Stimulated activated naive CD4-positive, alpha-beta T cell (primary cell): Measurements from ENCODE around the gene ICA1.
"Not testable (repeated sequence)": the region's sequence is repeated elsewhere in the genome, so short reads cannot be mapped to it uniquely, and the experiment has no call there.

Source experiments
- DNase-seq, 6 experiments: peaks; one replicate each; lab custom pipeline; 2025; lab: John Stamatoyannopoulos, UW

The ICA1 gene

DNA sequence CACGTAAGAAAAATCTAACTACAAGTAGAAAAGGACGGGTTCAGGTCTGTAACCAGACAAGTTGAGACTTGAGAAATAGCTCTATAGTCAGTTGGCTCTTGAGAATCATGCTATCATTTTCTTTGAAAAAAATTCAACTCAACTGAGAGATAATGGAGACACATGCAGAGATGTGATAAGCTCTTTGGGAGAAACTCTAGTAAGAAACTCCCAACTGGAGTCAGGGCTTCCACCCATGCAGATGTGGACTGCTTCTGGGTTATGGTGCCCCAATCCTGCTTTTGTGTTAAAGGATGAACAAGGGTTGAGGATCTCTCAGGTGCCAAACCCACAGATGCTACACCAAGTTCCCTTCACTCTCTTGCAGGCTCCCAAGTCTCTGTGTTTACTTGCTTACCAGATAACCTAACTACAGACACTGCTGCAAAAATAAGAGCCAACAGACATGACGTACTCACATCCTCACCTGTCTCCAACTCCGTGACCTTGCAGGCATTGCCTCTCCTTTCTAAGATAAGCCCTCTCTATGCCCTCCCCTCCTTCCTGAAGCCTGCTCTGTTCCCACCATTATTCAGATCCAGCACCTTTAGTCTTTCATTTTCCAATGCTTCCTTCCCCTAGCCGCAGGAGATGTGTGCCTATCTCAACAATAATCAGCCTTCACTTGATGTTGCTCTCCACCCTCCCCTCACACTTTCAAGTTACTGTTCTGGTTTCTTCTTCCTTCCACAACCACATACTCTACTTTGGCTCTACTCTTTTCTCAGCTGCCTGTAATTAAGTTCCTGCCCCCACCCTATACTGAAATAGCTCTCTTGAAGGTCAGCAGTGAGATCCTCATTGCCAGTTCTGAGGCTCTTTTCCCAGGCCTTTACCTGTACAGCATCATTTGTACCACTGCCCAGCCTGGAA is 130.0 kb downstream of the ICA1 start:
- DNase-seq, result peak; percentile 20 to 91 (median 57)

DNA sequence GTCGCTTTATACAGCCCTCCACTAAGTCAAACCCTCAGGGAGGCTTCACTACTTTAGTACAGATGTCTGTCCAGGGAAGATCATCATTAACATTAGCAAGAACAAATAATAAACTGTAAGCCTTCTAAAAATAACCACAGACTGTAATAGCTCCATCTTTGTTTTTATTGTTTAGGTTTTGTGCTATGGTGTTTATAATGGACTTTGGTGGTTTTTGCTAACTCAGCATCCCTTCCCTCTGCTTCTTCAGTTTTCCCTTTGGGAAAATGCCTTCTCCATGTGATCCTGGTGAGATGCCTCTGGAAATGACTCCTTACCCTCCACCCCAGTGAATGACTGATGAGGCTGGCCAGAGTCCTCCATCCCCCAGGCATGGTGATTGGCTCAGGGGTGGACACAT is 131.3 kb downstream of the ICA1 start:
- DNase-seq, result no peak

DNA sequence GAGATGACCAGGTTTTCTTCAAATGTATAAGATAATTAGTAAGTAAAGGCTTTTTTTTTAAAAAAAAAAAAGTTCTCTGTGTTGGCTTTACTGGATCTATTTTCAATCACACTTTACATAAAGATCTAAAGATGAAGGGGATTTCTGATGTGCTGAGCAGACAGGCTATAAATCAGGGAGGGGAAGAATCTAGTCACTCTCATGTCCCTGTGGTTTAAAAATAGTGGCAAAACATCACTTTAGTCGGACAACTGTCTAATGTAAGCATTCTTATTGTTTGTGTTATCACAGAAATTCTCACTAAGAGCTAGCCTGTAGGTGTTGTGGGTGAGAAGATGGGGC is 132.7 kb downstream of the ICA1 start:
- DNase-seq, result no peak

DNA sequence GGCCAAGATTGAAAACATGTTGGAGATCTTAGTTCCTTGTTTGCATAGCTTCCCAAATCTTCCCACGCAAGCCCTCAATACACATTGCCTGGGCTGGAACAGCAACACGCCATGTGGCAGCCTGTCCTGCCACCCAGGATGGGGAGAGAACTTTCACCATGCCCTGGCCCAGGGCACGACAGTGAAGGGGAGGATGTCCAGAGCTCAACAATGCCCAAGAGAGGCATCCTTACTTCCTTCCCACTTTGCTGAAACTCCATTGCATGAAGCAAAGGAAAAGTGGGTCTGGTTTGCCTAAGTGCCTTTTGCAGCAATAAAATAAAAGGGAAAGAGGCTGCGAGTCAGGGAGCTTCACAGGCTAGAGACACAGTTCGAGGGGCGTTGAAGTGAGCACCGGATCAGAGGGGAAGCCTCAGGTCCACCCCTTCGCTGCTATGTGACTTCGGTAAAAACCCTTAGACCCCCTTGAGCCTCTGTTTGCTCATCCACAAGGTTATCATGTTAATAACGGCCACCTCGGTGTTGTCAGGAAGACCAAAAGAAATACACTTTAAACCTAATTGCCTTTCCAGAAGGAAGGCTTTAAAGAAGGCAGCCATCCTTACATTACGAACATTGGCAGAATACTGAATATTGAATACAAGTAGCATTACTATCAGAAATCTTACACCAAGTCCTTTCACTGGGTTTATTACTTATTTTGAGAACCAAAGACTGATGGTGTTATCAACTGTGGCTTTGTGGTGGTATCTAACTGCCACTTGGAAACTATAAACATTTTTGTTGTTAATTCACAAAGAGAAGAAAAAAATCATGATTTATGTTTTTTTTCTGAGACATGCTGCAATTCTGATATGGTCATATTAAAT is 133.3 kb downstream of the ICA1 start:
- no peak for DNase-seq

DNA sequence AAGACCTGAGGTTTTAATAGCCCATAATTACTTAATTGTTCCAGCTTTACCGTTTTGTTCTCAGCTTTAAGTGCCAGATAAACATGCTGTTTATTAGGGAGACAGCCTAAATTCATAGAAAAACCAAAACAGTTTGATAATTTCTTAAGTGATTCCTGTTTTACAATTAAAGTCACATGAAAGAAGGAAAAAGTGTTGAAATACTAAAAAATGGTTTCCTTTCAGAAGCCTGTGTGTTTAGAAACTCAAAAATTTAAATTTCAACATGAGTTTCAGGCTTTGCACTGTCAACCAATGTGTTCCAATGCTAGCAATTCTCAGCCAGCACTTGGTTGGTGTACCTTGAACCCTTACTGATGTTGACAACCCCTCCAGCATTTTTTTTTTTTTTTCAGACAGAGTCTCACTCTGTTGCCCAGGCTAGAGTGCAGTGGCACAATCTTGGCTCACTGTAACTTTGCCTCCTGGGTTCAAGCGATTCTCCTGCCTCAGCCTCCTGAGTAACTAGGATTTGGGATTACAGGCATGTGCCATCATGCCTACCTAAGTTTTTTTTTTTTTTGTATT is 135.3 kb downstream of the ICA1 start:
- DNase-seq, result no peak

DNA sequence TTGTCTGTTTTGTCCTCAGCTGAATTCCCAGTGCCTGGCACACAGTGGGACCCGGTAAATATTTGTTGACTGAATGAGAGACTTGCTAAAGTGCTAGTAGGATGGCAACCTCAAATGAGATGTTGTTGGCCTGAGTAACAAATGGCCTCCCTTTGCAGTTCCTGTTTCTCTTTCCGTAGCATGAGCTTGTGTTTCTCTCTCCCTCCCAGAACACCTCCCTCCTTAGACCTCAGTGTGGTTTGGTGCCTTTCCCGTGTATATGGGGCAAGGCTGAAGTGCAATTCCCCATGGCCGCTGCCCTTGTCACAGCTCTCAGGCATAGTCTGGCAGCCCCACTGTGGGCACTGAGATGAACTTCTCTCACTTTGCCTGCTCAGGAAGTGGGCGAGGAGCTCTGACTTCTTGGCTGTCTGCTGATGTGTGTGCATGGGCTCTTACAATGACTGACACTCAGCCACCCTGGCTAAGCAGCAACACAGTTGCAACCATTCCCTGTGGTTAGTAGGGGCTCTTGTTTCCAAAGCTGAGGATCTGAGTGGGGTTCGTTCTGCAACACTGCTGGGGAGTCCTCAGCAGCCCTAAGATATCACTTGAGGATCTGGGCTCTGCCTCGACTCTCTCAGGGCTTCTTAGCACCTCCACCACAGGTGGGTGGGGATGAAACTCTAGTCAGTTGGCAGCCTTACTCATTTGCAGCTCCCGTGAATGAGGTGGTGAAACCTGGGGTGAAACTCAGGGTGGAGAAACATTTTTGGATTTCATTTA is 136.1 kb downstream of the ICA1 start:
- DNase-seq, result peak; percentile 40 to 79 (median 64)

DNA sequence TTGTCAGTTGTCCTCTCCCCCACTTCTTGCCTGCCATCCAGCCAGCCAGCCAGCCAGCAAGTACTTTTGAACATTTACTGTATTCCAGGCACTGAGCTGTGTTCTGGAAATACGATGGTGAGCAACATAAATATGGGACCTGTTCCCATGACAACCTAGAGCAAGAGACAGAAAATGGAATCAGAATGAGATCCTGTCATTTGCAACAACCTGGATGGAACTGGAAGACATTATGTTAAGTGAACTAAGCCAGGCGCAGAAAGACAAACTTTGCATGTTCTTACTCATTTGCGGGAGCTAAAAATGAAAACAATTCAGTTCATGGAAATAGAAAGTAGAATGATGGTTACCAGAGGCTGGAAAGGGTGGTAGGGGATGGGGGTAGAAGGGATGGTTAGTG is 140.7 kb downstream of the ICA1 start:
- DNase-seq, result no peak

DNA sequence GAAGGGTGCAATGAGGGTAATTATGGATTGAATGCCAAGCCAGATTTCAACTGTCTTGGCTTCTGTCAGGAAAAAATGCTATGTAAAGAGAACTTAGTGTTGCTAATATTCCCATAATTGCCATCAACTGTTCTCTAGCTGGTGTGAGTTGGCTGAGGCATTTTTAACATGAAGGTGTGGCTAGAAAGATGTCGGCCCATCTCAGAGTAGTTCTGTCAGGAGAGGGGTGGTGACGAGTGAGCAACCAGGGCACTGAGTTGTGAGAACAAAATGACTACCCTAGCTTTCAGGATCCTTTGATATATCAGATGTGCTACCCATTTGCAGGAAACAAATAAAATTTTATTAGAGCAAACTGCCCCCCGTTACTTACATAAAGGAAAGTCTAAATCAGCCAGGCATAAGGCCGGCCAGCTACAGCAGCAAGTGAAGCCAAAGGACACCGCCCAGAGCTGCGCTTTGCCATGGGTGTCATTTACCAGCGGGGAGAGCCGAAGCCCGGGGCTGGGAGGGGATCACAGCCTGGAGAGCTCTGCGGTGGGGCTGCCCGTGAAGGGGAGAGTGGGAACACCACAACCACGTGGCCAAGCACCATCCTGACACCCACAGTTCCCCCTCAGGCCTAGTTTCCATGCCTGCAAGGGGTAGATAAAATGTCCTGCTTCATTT is 141.4 kb downstream of the ICA1 start:
- DNase-seq, result no peak

DNA sequence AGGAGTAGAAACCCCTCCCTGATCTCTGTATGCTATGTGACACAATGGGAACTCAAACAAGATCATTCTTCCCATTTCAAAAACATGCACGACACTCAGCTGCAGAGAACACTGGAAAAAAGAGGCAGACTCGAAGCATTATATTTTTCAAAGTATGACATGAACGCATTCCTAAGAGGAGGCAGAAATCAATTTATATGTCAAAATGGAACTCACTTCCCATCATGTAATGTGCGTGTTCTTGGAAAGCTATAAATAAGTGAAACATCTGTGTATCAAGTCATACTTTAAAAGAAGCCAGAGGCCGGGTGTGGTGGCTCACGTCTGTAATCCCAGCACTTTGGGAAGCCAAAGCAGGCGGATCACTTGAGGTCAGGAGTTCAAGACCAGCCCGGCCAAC is 142.7 kb downstream of the ICA1 start:
- DNase-seq, result no peak

DNA sequence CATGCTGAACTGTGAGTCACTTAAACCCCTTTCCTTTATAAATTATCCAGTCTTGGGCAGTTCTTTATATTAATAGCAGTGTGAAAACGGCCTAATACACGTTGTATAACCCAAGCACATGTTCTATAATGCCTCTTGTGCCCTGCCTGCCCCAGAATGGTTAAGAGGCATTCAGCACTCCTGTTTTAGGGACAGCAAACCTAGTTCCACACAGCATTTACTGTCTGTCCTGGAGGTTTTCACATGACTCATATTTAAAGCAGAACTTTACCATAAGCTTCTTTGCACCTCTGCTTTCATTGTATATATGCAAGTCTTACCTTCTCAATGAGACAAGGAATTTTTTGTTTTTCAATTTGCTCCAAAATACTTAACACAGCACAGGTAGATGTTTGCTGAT is 144.8 kb downstream of the ICA1 start:
- no peak for DNase-seq

DNA sequence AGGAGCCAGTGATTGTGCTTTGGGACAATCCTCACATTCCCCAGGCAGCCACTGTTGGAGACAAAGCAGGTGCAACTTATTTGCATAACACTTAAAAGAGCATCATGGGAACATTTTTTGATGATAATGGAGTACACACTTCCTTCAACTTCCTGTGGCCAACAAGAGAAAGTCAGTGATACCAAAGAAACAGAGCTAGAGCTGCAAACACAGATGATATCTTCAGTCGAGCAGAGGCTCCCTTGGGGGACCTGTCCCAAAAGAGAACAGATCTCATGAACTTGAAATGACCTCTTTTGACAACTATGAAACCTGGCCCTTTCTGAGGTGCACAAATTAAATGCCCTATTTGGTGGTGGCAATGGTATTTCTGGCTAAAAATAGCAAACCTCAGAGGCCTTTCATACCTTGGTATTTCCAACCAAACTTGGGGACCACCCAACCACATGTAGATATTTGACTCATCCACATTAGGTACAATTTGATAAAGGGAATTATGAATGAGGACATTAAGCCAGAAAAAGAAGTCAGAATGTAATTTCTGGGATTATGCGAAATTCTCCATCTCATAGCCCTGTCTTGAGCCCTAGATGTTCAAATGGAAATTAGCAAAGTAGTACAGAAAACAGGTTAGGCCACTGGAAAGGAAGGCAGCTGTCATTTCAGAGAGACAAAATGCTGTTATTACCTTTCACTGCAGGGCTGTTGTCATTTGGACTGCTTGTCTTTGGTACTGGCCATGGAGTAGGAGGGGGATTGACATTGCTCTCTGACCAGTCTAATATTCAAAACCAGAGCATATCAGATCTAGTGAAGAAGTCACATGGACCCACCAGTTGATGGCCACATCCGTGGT is 146.2 kb downstream of the ICA1 start:
- peak in 3 of 6 experiments; percentile 4 to 15 (median 14) for DNase-seq

DNA sequence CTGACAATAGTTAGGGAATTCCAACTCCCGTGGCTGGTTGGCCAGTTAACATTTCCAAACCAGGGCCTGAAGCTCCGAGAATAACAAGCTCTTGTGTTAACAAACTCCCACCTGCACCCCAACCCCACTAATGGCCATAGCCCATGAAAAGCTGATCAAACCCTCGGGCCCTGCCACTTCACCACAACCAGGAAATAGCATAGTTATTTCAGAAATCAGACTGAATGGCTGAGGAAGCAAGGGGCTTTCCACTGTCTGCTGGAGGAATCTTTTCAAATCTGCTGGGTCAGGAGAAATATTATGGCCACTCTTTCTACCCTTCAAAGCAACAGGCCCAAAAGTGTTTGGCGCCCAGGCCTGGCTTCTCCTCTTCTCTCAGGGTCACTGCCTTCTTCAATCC is 147.8 kb downstream of the ICA1 start:
- no peak for DNase-seq

DNA sequence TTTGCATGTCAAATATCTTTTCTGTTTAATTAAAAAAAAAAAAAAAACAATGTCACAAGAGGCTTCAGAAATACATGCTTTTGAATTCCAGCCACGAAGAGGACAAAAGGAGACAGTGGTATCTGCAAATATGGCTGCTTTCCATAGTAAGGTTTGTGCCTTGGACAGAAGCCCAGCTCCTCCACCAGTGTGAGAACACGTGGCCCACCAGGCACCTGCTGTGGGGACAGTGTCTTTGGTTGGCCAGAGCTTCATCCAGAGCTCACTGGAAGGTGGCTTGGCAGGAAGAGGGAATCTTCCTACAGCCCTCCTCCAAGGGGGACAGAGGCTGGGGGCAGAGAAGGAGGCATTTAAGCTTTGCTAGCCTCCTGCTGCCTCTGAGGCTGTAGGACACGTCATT is 148.8 kb downstream of the ICA1 start:
- no peak for DNase-seq

DNA sequence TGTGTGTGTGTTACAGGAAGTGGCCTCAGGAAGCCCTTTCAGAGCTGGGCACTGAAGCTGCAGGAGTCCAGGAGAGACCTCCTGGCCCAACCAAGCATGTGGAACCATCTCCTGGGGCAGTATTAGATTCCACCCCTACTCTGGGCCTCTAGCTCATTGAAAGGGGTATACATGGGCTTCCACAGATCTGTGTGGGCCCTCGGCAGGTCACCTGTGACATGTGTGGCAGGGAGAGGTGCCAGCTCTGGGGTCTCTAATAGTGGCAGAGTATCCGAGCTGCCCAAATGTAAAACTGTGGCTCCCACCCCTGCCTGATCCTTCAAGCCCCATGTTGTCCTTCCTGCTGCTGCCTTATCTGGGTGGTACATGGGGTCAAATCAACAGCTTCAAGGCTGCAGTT is 149.3 kb downstream of the ICA1 start:
- no peak for DNase-seq

DNA sequence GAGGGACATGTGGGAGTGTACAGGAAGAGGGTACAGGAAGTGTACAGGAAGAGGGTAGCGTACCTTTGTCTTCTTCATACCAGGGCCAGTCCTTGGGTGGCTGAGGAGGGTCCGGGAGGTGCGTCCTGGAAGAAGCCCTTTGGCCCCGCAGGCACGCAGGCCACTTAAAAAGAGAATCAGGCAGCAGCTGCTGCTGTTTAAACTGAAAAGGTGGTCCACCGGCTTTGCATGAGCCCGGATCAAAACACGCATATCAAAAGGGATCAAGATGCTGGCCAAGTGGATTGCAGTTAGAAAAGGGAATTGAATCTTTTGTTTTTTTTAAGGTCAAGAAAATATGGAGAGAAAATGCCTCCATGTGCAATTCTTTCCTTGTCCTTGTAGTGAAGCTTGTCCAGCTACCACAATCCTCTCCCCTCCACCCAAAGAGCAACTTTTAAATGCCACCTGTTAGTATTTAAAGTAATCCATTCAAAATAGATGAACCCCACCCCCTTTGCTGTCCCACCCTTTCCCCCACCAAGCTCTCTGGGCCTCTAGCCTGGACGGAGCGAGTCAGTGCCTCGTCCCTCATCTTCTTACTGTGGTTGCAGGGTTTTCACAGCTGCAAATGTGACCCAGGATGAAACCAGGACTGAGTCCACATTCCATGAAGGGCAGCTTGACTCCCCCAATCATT is 150.5 kb downstream of the ICA1 start:
- DNase-seq, result no peak

DNA sequence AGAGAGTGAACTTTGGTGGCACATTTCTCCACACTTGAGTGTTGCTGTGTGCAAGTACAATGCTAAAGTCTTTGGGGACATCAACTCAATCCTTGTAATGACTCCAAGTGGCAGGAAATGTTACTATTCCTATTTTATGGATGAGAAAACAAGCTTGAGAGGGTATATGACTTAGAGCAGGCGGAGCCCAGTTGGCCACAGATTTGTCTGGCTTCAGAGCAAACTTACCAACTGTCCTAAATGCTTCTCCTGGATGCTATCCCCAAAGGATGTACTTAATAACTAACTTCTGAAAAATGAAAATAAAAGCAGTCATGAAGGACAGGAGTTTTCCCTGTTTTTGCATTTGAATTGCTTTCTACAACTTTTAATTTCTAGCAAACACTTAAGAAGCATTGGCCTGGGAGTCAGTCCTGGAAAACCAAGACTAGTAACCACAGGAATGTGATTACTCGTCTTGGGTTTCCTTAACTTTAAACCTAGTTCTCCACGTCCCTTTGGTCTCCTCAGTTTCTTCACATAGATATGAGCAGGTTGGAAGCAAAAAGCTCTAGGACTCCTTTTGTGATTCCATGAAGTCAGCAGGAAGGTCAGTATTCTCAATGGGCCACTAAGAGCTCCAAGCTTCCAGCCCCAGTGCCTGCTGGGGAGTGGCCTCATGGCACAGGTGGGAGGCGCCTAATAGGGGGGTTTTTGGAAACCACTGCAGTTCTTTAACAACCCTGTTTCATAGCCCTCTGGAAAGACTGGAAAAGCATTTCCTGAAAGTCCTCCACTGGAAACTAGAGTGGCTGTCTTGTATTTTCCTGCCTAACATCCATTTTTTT is 152.6 kb downstream of the ICA1 start:
- no peak for DNase-seq

DNA sequence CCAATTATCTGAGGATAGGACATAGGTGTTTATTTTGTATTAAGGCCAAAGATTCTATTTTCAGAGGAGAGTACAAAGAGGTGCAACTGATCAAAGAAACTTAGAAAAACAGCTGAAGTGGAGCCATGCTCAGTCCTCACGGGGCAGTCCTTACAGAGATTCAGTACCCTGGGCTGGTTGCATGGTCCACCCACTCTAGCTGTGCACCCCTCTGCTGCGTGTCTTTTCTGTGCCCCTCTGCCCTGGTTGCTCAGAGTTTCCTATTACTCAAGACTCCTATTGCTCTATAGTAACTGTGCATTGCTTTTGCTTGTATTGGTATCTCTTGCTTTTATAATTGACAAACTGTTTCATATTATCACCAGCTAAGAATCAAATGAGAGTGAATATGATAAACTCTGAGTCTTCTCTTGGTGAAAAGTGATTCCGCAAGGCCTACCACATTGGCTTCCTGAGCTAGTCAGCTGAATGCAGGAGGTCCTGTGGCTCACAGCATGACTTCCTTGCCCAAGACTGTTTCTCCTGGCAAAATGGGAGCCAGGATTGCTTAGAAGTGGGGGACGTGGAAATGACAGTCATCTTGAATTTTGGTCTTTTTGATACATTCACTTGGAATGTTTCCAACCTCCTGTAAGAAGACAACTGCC is 156.4 kb downstream of the ICA1 start:
- DNase-seq, result no peak

DNA sequence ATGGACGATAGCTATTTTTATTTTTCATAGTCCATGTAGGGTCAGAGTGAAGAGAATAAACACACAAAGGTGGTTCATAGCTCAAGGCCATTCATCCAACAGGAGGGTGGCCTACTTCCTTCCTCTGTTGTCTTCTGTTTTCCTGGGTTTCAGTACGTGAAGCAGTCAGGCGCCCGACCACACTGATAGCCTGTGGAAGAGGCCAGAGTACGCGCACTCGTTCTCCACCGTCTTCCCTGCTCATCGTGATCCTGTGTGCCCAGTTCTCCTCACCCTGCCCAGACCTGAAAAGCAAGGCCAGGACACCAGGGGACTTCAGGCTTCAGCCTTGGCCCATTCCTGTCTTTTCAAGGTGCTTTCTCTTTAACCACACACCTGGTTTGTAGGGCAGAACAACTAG is 158.7 kb downstream of the ICA1 start:
- no peak for DNase-seq

DNA sequence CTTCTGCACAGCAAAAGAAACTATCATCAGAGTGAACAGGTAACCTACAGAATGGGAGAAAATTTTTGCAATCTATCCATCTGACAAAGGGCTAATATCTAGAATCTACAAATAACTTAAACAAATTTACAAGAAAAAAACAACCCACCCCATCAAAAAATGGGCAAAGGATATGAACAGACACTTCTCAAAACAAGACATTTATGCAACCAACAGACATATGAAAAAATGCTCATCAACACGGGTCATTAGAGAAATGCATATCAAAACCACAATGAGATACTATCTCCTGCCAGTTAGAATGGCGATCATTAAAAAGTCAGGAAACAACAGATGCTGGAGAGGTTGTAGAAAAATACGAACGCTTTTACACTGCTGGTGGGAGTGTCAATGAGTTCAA is 160.7 kb downstream of the ICA1 start:
- not testable (repeated sequence) for DNase-seq
